ENCODE data around the gene CACNA2D4. TPM values are rescaled to one million over a fixed set of nuclear protein-coding genes. Genes with fewer than 3 reads are reported as not detected.

The CACNA2D4 gene
- total and polyA plus RNA-seq, 12 donors = 0.54 to 9.1 (median 3.1) TPM

DNA sequence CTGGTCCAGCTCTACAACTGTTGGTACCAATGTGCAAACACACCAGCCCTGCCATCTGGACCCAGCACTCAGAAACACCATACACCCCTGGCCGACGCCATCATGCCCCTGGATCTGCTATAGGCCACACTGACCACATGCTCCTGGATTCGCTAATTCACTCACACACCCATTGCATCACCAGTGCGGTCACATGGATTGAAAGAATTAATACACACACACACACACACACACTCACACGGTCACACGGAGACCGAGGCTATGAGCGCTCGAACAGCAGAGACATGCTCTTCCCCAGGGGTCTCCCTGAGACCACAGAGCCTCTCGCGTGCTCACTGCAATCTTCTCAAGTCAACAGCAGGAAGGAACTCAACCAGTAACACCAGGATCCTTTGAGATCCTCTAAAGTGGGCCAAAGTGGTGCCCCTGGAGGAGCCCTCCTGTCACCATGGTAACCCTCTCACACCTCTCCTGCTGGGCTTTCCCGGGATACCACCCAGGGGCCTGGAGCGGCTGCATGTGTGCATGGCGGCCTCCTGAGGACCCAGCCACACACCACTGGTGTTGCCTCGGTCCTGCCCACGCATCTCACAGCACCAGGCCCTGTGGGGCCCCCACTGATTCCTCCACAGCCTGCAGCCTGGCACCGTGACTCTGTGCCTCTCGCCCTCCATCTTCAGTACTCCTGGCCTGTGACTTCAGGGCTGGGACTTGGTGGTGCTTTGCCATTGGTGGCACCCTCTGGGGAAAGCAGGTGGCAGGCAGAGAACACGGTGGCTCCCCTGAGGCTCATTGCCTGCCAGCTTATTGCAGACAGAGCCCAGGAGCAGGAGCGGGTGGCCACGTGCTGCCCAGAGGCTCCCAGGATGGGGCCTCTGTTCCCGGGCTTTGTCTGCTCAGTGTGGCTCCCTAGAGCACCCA is 83.0 kb downstream of the CACNA2D4 start:
- 81 to 85% (median 82%) methylated on average over 12 to 22 of the region's 22 CpGs for WGBS, 4 donors
- H3K36me3 ChIP-seq (replicated peaks in 1 of 2) = no peaks in the 10 kb centered on the region
- no peak overlapping the region for H3K4me3 ChIP-seq
- TF ChIP-seq, protein P1, sequence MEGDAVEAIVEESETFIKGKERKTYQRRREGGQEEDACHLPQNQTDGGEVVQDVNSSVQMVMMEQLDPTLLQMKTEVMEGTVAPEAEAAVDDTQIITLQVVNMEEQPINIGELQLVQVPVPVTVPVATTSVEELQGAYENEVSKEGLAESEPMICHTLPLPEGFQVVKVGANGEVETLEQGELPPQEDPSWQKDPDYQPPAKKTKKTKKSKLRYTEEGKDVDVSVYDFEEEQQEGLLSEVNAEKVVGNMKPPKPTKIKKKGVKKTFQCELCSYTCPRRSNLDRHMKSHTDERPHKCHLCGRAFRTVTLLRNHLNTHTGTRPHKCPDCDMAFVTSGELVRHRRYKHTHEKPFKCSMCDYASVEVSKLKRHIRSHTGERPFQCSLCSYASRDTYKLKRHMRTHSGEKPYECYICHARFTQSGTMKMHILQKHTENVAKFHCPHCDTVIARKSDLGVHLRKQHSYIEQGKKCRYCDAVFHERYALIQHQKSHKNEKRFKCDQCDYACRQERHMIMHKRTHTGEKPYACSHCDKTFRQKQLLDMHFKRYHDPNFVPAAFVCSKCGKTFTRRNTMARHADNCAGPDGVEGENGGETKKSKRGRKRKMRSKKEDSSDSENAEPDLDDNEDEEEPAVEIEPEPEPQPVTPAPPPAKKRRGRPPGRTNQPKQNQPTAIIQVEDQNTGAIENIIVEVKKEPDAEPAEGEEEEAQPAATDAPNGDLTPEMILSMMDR (IDR thresholded peaks at IDR 0.05) = no peak
- TF ChIP-seq POLR2A (IDR thresholded peaks at IDR 0.05) = no peak
- no peak overlapping the region for H3K27ac ChIP-seq
- intact Hi-C loops (cut with DNase I) = no loop called here
- DNase-seq = no peak
- H3K9me3 ChIP-seq (replicated peaks in 1 of 3) = no peaks in the 10 kb centered on the region
- H3K4me1 ChIP-seq (replicated peaks in 1 of 2) = no peaks in the 10 kb centered on the region
- no peaks in the 10 kb centered on the region for H3K27me3 ChIP-seq

DNA sequence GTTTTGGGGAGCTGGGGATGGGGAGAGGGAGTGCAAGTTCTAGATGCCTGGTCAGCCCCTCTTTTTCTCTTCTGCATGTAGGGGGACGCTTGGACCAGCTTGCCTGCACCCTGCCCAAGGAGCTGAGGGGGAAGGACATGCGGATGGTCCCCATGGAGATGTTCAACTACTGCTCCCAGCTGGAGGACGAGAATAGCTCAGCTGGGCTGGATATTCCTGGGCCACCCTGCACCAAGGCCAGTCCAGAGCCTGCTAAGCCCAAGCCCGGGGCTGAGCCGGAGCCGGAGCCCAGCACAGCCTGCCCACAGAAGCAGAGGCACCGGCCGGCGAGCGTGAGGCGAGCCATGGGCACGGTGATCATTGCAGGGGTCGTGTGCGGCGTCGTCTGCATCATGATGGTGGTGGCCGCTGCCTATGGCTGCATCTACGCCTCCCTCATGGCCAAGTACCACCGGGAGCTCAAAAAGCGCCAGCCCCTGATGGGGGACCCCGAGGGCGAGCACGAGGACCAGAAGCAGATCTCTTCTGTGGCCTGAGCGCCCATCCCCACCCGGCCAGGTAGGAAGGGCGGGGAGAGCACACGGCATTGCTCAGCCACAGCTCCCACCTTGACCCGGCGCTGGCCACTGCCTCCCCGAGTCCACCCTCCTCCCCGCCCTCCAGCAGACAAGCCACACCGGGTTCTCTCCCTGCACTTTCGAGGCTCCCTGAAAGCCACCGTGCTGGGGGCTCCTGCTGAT is 84.1 kb downstream of the CACNA2D4 start:
- DNase-seq = no peak
- WGBS, 4 donors = 81 to 85% (median 83%) methylated on average over 13 to 34 of the region's 34 CpGs
- H3K27me3 ChIP-seq = no peaks in the 10 kb centered on the region
- TF ChIP-seq, protein P1 (IDR thresholded peaks at IDR 0.05) = no peak
- TF ChIP-seq POLR2A (IDR thresholded peaks at IDR 0.05) = no peak
- H3K27ac ChIP-seq = no peak overlapping the region
- H3K4me1 ChIP-seq (replicated peaks in 1 of 2) = no peaks in the 10 kb centered on the region
- no peaks in the 10 kb centered on the region for H3K9me3 ChIP-seq (replicated peaks in 1 of 3)
- intact Hi-C loops (cut with DNase I) = no loop called here
- H3K4me3 ChIP-seq = no peak overlapping the region
- no peaks in the 10 kb centered on the region for H3K36me3 ChIP-seq (replicated peaks in 1 of 2)

DNA sequence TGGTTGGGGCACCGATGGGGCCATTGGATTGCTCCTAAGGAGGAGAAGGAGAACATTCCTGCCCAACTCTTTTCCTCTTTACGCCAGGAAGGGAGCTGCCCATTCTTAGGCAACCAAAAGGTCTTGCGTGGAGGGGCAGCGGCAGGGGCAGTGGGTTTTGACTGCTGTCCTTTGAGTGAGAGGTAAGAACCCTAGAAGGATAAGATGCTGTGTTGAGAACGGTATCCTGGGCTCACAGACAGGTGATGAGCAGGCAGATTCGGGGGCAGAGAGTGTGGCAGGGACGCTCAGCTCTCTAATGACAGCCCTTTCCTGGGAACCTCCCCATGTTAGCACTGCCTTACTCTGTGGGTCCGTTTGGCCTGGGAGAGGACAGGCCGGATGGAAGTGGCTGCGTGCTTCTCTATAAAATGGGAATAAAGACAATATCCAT is 84.8 kb downstream of the CACNA2D4 start:
- Histone ChIP-seq H3K27ac (no peak overlapping the region), H3K9me3 (replicated peaks in 1 of 3) (no peaks in the 10 kb centered on the region), H3K27me3 (no peaks in the 10 kb centered on the region), H3K4me1 (replicated peaks in 1 of 2) (no peaks in the 10 kb centered on the region), H3K4me3 (no peak overlapping the region), H3K36me3 (replicated peaks in 1 of 2) (no peaks in the 10 kb centered on the region)
- no peak for DNase-seq
- intact Hi-C loops (cut with DNase I) = no loop called here
- TF ChIP-seq POLR2A (IDR thresholded peaks at IDR 0.05) = no peak
- TF ChIP-seq, protein P1 (IDR thresholded peaks at IDR 0.05) = no peak
- WGBS, 4 donors = 76 to 80% (median 78%) methylated on average over 9 to 10 of the region's 10 CpGs

DNA sequence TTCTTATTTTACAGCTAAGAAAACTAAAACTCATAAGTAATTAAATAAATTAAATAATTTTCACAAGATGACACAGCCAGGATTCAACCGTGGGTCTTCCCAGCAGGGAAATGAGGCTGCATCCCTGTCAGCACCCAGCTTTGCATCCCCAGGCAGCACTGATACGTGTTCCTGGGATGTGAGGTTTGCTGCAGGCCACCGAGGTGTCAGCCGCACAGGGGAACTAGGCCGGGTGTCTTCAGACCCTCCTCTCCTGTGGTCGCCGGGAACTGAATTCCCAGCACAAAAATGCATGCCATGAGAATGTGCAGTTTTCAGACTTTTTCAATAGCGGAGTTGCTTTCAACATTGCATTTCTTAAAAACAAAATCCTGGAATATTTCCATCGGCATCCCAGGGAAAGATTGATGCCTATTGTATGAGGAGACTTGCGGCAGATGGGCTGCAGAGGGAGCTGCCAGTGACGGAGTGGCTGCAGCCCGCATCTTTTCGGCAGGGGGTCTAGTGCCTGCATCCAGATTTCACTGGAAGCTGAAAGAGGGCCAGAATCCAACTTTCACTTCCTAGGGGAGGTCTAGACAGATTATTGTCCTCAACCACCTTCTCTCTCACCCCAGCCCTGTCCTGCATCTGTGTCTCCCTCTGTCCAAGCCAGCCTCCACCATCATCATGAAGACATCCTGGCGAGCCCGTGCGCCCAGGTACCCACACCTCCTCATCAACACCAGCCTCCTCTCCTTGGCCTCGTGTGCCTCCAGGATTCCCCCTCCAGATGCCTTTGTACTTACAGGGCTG is 85.5 kb downstream of the CACNA2D4 start:
- DNase-seq = no peak
- Histone ChIP-seq H3K36me3 (replicated peaks in 1 of 2) (no peaks in the 10 kb centered on the region), H3K4me1 (replicated peaks in 1 of 2) (no peaks in the 10 kb centered on the region), H3K4me3 (no peak overlapping the region), H3K27me3 (no peaks in the 10 kb centered on the region), H3K27ac (no peak overlapping the region), H3K9me3 (replicated peaks in 1 of 3) (no peaks in the 10 kb centered on the region)
- intact Hi-C loops (cut with DNase I) = no loop called here
- WGBS, 4 donors = 67 to 78% (median 74%) methylated on average over 17 of the region's 17 CpGs
- no peak for TF ChIP-seq POLR2A (IDR thresholded peaks at IDR 0.05)
- TF ChIP-seq, protein P1 (IDR thresholded peaks at IDR 0.05) = no peak

All from adrenal gland (tissue), 12 donors.